GM23338 (cell line): Measurements from ENCODE around the gene PHLDB3. TPM values are rescaled to one million over a fixed set of nuclear protein-coding genes. Genes with fewer than 3 reads are reported as not detected.

Source experiments
- ATAC-seq: fragments of 200-7000 bp; cut with Tn5 transposase; 3 replicates; pipeline ENCODE4 v1.9.1; 2020
- DNase-seq: peaks from one replicate; pipeline ENCODE4 v3.0.0-alpha.2; 2015; ENCODE audit warnings: low spot score
- H2AFZ ChIP-seq: fragments of 200-600 bp; sonication (generic); 2 replicates; pipeline ENCODE4 v1.8.0; 2016; ENCODE audit warnings: antibody characterized with exemption, mild to moderate bottlenecking, moderate library complexity
- H3F3A ChIP-seq: fragments of 200-600 bp; sonication (generic); replicated peaks from 2 replicates; pipeline ENCODE4 v1.8.0; 2017; ENCODE audit warnings: antibody characterized with exemption, mixed run types, low read depth
- H3K27ac ChIP-seq: fragments of 200-600 bp; sonication (generic); 2 replicates; pipeline ENCODE4 v1.6.1; 2016; ENCODE audit warnings: low read depth
- H3K27me3 ChIP-seq: fragments of 200-600 bp; sonication (generic); 2 replicates; pipeline ENCODE4 v1.8.0; 2016; ENCODE audit warnings: mild to moderate bottlenecking, mixed run types, moderate library complexity; ENCODE audit not compliant: insufficient read depth
- H3K36me3 ChIP-seq: fragments of 200-600 bp; sonication (generic); 2 replicates; pipeline ENCODE4 v1.8.0; 2016; ENCODE audit warnings: mild to moderate bottlenecking; ENCODE audit not compliant: insufficient read depth
- H3K4me1 ChIP-seq: fragments of 200-600 bp; sonication (generic); 2 replicates; pipeline ENCODE4 v1.8.0; 2016; ENCODE audit warnings: mild to moderate bottlenecking, moderate library complexity; ENCODE audit not compliant: insufficient read depth
- H3K4me2 ChIP-seq: fragments of 200-600 bp; sonication (generic); 2 replicates; pipeline ENCODE4 v1.7.1; 2017; ENCODE audit warnings: mixed run types
- H3K4me3 ChIP-seq: fragments of 200-600 bp; sonication (generic); 2 replicates; pipeline ENCODE4 v1.6.1; 2016; ENCODE audit warnings: mixed run types
- H3K79me2 ChIP-seq: fragments of 200-600 bp; sonication (generic); replicated peaks from 2 replicates; pipeline ENCODE4 v1.8.0; 2017; ENCODE audit warnings: mild to moderate bottlenecking; ENCODE audit not compliant: insufficient read depth
- H3K9me2 ChIP-seq: fragments of 200-600 bp; sonication (generic); 2 replicates; pipeline ENCODE4 v1.8.0; 2017; ENCODE audit not compliant: insufficient read depth
- H4K20me1 ChIP-seq: fragments of 200-600 bp; sonication (generic); replicated peaks from 2 replicates; pipeline ENCODE4 v1.8.0; 2017; ENCODE audit warnings: mild to moderate bottlenecking; ENCODE audit not compliant: insufficient read depth
- H3K27ac Mint-ChIP-seq: 2 replicates; pipeline ENCODE4 v1.8.0; 2020; ENCODE audit warnings: inconsistent platforms, mild to moderate bottlenecking, moderate library complexity, mixed read lengths
- H3K27me3 Mint-ChIP-seq: 3 replicates; pipeline ENCODE4 v1.8.0; 2022; ENCODE audit warnings: low read depth, mild to moderate bottlenecking, moderate library complexity, mixed read lengths, inconsistent platforms; ENCODE audit not compliant: insufficient read depth, poor library complexity
- H3K36me3 Mint-ChIP-seq: 3 replicates; pipeline ENCODE4 v1.8.0; 2021; ENCODE audit warnings: low read depth, mild to moderate bottlenecking, inconsistent platforms, moderate library complexity, mixed read lengths
- H3K4me1 Mint-ChIP-seq: 3 replicates; pipeline ENCODE4 v1.8.0; 2020; ENCODE audit warnings: mild to moderate bottlenecking, inconsistent platforms, mixed read lengths
- H3K4me3 Mint-ChIP-seq: 3 replicates; pipeline ENCODE4 v1.8.0; 2021; ENCODE audit warnings: moderate library complexity, mild to moderate bottlenecking, inconsistent platforms, mixed read lengths
- H3K9me3 Mint-ChIP-seq: 3 replicates; pipeline ENCODE4 v1.8.0; 2020; ENCODE audit warnings: moderate library complexity, mild to moderate bottlenecking, inconsistent platforms, mixed read lengths
- CREB1 ChIP-seq: fragments of 250-450 bp; sonication (Bioruptor Pico); IDR thresholded peaks from 2 replicates; pipeline ENCODE4 v1.5.0; 2020; ENCODE audit warnings: low read depth, mild to moderate bottlenecking, moderate library complexity
- CTCF ChIP-seq, 2 experiments: fragments of 200-600 bp in 1 of 2; sonication (generic) in 1 of 2; conservative IDR thresholded peaks; 2 replicates each; pipeline versions ENCODE4 v1.5.1 to v1.6.1; 2016 to 2017; ENCODE audit warnings: antibody characterized with exemption in 2 of 2, low read depth in 2 of 2, mild to moderate bottlenecking in 2 of 2, moderate library complexity in 1 of 2
- ETS1 ChIP-seq: IDR thresholded peaks from 2 replicates; pipeline ENCODE4 v1.6.1; 2016; ENCODE audit warnings: antibody characterized with exemption
- EZH2 ChIP-seq: fragments of 200-600 bp; sonication (generic); IDR thresholded peaks from one replicate; pipeline ENCODE4 v1.8.0; 2017; ENCODE audit warnings: antibody characterized with exemption, mild to moderate bottlenecking, low read depth; ENCODE audit not compliant: unreplicated experiment
- EZH2phosphoT487 ChIP-seq: fragments of 200-600 bp; sonication (generic); IDR thresholded peaks from one replicate; pipeline ENCODE4 v1.8.1; 2018; ENCODE audit warnings: antibody characterized with exemption; ENCODE audit not compliant: unreplicated experiment
- JUNB ChIP-seq: IDR thresholded peaks from one replicate; pipeline ENCODE4 v1.6.1; 2016; ENCODE audit warnings: antibody characterized with exemption; ENCODE audit not compliant: unreplicated experiment
- NANOG ChIP-seq: IDR thresholded peaks from 2 replicates; pipeline ENCODE4 v1.6.1; 2016; ENCODE audit warnings: antibody characterized with exemption, borderline replicate concordance
- POLR2AphosphoS5 ChIP-seq: IDR thresholded peaks from 2 replicates; pipeline ENCODE4 v1.6.1; 2016; ENCODE audit warnings: antibody characterized with exemption, low read depth
- REST ChIP-seq: IDR thresholded peaks from one replicate; pipeline ENCODE4 v1.6.1; 2018; ENCODE audit warnings: antibody characterized with exemption; ENCODE audit not compliant: unreplicated experiment
- STAT1 ChIP-seq: IDR thresholded peaks from one replicate; pipeline ENCODE4 v1.6.1; 2016; ENCODE audit warnings: antibody characterized with exemption; ENCODE audit not compliant: unreplicated experiment
- ZNF114 ChIP-seq: fragments of 250-450 bp; sonication (Bioruptor Pico); IDR thresholded peaks from 2 replicates; pipeline ENCODE4 v1.5.0; 2020; ENCODE audit warnings: mild to moderate bottlenecking, moderate library complexity
- ZNF331 ChIP-seq: fragments of 250-450 bp; sonication (Bioruptor Pico); IDR thresholded peaks from 2 replicates; pipeline ENCODE4 v1.5.0; 2020; ENCODE audit warnings: low read depth, mild to moderate bottlenecking, moderate library complexity
- polyA plus RNA-seq: library from polyadenylated mRNA; unstranded; fragments of >200 nt; fragmentation: Nextera tagmentation; extraction: Ambion mirVana; gene quantifications from 2 replicates; pipeline ENCODE4 v1.2.1, GENCODE V29; 2016
- total RNA-seq: library from RNA; depleted of rRNA; stranded (reverse); fragments of >200 nt; shearing (Covaris generic); gene quantifications from 2 replicates; pipeline ENCODE4 v1.2.3, GENCODE V29; 2014

The PHLDB3 gene
- total and polyA plus RNA-seq, 2 experiments from 2014 or later: 6.3 to 15.4 TPM

GRCh38 chr19:43438291-43439031 is 66.1 kb downstream of the PHLDB3 start:
- TF ChIP-seq CTCF (conservative IDR thresholded peaks at IDR 0.05; ENCODE audit: low read depth in 2 of 2): no peak
- TF ChIP-seq POLR2AphosphoS5: no peak
- no peak for TF ChIP-seq ZNF331 (CRISPR knock-in tag)
- TF ChIP-seq CREB1 (CRISPR knock-in tag): no peak
- TF ChIP-seq EZH2phosphoT487: no peak
- no peak for TF ChIP-seq NANOG
- no peak for TF ChIP-seq STAT1
- TF ChIP-seq REST: no peak
- no peak for TF ChIP-seq ZNF114
- Histone ChIP-seq H3K4me3 (no peak overlapping the region), H3K27ac (no peak overlapping the region), H3K9me2 (no peaks in the 10 kb centered on the region), H3K36me3 (no peaks in the 10 kb centered on the region), H4K20me1 (no peaks in the 10 kb centered on the region), H3K4me2 (no peak overlapping the region), H3K27me3 (no peaks in the 10 kb centered on the region), H3K79me2 (no peaks in the 10 kb centered on the region), H2AFZ (no peak overlapping the region), H3F3A (no peaks in the 10 kb centered on the region), H3K4me1 (no peaks in the 10 kb centered on the region; the same call in 1 of the 2 replicates)
- H3K4me3 Mint-ChIP-seq: no peak overlapping the region
- H3K27ac Mint-ChIP-seq: no peak overlapping the region
- ATAC-seq (no peak), DNase-seq (no peak)
- no peaks in the 10 kb centered on the region; the same call in 2 of the 3 replicates for H3K36me3 Mint-ChIP-seq
- H3K27me3 Mint-ChIP-seq: peaks cover 4% of the 10 kb centered on the region
- H3K4me1 Mint-ChIP-seq: no peaks in the 10 kb centered on the region
- peaks cover 5% of the 10 kb centered on the region; the same call in 2 of the 3 replicates for H3K9me3 Mint-ChIP-seq

DNA sequence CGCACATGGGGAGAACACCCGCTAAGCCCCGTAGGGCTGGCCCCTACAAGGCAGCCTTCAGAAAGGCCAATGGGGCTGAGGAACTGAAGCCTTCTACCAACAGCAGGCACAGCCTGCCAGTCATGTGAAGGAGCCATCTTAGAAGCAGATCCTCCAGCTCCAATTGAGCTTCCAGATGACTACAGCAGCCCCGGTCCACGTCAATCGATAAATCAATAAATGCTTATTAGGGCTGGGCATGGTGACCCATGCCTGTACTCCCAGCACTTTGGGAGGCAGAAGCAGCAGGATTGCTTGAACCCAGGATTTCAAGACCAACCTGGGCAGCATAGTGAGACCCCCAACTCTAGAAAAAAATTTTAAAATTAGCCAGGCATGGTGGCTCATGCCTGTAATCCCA is 66.8 kb downstream of the PHLDB3 start:
- no peak for ATAC-seq
- no peak for TF ChIP-seq ZNF114
- TF ChIP-seq EZH2: no peak
- TF ChIP-seq JUNB: no peak
- no peak for TF ChIP-seq STAT1
- no peak for TF ChIP-seq EZH2phosphoT487
- no peak for TF ChIP-seq NANOG
- no peak for TF ChIP-seq CTCF (conservative IDR thresholded peaks at IDR 0.05; ENCODE audit: low read depth in 2 of 2)
- no peak for TF ChIP-seq CREB1 (CRISPR knock-in tag)
- no peak for TF ChIP-seq ETS1

More for the DNA sequence above, 66.8 kb downstream of the PHLDB3 start:
- Mint-ChIP-seq H3K9me3 (peaks cover 5% of the 10 kb centered on the region; the same call in 2 of the 3 replicates), H3K36me3 (no peaks in the 10 kb centered on the region; the same call in 2 of the 3 replicates), H3K27ac (no peak overlapping the region), H3K27me3 (peaks cover 2% of the 10 kb centered on the region), H3K4me1 (no peaks in the 10 kb centered on the region), H3K4me3 (no peak overlapping the region)
- H4K20me1 ChIP-seq: no peaks in the 10 kb centered on the region
- DNase-seq: no peak
- no peak overlapping the region for H3K27ac ChIP-seq
- H2AFZ ChIP-seq: peak overlapping the region; percentile 10; the same call in 1 of the 2 replicates
- no peaks in the 10 kb centered on the region for H3K9me2 ChIP-seq
- H3K4me3 ChIP-seq: no peak overlapping the region
- no peaks in the 10 kb centered on the region for H3K27me3 ChIP-seq
- H3F3A ChIP-seq: no peaks in the 10 kb centered on the region
- no peaks in the 10 kb centered on the region; the same call in 1 of the 2 replicates for H3K4me1 ChIP-seq
- no peaks in the 10 kb centered on the region for H3K79me2 ChIP-seq
- H3K4me2 ChIP-seq: no peak overlapping the region
- no peaks in the 10 kb centered on the region for H3K36me3 ChIP-seq
